GM12865 (cell line): ENCODE measurements around the gene LAMC3.

Source experiments
- DNase-seq: peaks from one replicate; pipeline ENCODE4 v3.0.0; 2010; ENCODE audit warnings: low read depth
- H3K4me3 ChIP-seq: 2 replicates; pipeline ENCODE4 v1.5.1; 2011; ENCODE audit warnings: mild to moderate bottlenecking, low read depth, low read length, control low read depth
- CTCF ChIP-seq: IDR thresholded peaks from 2 replicates; pipeline ENCODE4 v1.5.1; 2011; ENCODE audit warnings: low read length, control low read depth, low read depth, inconsistent platforms; ENCODE audit not compliant: insufficient read depth; ENCODE audit errors: missing control alignments

The LAMC3 gene

GRCh38 chr9:131020862-131021261, 11.9 kb downstream of the LAMC3 start:
- no peak for DNase-seq
- no peak overlapping the region for H3K4me3 ChIP-seq
- no peak for TF ChIP-seq CTCF

- no peak for DNase-seq
- H3K4me3 ChIP-seq, result no peak overlapping the region
- TF ChIP-seq CTCF, result no peak
These were observed 12.8 kb downstream of the LAMC3 start for GRCh38 chr9:131021785-131022184.

- no peak for TF ChIP-seq CTCF
- no peak for DNase-seq
- no peak overlapping the region for H3K4me3 ChIP-seq
These were observed 16.2 kb downstream of the LAMC3 start for GRCh38 chr9:131024978-131025868.

DNA sequence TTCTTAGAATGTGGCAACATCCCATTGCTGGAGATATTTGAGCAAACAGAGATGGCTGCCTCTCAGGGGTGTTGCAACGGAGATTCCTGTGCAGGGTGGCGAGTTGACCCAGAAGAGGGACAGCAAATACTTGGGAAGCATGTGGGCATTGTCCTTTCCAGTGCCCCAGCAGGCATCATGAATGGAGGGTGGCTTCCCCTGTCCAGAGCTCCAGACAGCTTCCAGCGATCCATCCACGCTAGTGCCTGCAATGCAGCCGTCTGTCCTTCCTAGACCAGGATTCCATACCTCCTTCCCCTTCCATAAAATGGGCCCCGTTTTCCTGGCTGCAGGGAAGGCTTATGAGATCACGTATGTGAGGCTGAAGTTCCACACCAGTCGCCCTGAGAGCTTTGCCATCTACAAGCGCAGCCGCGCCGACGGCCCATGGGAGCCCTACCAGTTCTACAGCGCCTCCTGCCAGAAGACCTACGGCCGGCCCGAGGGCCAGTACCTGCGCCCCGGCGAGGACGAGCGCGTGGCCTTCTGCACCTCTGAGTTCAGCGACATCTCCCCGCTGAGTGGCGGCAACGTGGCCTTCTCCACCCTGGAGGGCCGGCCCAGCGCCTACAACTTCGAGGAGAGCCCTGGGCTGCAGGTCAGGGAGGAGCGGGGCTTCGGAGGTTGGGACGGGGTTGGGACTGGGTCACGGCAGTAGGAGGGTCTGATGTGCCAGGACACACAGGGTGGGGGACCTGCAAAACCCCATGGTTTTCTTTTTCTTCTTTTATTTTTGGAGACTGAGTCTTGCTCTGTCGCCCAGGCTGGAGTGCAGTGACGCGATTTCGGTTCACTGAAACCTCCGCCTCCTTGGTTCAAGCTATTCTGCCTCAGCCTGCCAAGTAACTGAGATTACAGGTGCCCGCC, 17.2 kb downstream of the LAMC3 start:
- no peak overlapping the region for H3K4me3 ChIP-seq
- no peak for TF ChIP-seq CTCF
- no peak for DNase-seq

- no peak for TF ChIP-seq CTCF
- DNase-seq, result no peak
- no peak overlapping the region for H3K4me3 ChIP-seq
These were observed 18.3 kb downstream of the LAMC3 start for GRCh38 chr9:131027048-131027871.

DNA sequence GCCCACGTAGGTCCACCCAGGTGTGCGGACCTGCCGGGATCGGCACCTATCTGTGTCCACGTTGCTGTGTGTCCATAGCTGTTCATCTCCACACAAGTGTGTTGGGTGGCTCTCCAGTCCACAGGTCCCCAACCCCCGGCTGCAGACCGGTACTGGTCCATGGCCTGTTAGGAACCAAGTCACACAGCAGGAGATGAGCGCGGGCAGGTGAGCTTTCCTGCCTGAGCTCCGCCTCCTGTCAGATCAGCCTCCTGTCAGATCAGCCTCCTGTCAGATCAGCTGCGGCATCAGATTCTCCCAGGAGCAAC, 18.9 kb downstream of the LAMC3 start:
- DNase-seq, result no peak
- TF ChIP-seq CTCF, result no peak
- H3K4me3 ChIP-seq, result no peak overlapping the region
